Fibroblast of upper back skin (primary cell): ENCODE data around the gene SOX13.
A peak's percentile ranks its signal among the peaks of the same experiment; 100 is the strongest.

ENCODE experiments used
- DNase-seq: peaks from one replicate; pipeline ENCODE4 v3.0.0-alpha.2; 2013

SOX13 gene

DNA sequence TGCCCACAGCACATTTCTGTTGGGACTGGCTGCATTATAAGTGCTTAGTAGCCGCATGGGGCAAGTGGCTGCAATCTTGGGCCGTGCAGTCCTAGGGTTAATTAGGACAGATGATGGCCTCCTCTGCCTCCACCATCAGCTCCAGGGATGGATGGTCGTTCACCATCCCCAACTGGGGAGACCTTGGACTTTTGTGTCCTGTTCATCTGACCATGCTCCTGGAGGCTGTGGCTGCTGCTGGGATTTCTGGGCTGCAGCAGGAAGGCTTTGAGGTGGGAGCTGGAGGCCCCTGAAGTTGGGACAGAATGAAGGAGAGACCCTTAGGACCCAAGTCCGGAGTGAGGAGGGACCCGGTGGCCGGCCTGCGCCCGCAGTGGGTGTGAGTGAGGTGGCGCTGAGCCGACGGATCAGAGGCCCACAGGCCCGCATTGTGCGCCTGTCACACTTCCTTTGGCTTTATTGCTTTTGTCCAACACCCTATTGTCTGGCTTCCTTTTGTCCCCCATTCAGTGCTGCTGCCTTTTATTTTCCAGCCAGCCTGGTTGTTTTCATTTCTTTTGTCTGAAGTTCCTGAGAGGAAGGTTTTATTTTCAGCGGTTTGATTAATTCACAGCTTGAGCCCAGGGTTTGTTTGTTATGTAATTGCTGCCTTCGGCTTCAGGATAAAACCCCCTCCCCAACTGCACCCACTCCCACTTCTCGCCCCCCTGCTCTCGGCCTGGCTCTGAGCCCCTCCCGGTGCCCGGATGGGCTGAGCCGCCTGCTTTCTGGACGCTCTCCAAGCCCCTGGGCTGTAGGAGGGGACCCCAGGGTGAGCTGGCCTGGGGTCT is 35.6 kb downstream of the SOX13 start:
- DNase-seq: no peak

DNA sequence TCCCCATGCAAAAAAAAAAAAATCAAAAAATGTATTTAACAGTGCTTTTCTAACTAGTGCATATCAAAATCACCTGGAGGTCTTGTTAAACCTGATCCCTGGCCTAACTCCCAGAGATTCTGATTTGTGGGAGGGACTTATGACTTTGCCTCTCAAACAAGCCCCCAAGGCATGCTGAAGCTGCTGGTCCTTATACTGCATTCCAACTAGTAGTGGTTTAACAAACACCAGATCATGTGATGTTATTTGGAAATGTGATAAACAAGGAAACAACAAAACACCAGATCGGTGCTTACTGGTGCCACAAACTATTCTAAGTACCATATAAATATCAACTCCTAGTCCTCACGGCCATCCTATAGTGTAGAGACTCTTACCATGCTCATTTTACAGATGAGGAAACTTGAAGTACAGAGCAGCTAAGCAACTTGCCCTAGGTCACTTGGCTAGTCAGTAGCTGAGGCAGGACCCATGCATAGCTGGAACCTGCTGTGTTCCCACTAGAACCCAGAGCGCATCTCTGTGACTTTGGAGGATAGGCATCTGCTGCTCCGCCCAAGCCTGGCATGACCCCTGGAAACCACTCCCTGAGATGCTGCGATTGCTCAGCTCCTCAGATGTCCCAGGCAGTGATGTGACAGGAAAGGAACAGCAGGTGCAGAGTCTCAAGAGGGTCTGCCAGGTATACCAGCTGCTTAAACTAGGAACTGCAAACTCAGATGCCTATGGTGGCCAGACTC is 38.1 kb downstream of the SOX13 start:
- no peak for DNase-seq

DNA sequence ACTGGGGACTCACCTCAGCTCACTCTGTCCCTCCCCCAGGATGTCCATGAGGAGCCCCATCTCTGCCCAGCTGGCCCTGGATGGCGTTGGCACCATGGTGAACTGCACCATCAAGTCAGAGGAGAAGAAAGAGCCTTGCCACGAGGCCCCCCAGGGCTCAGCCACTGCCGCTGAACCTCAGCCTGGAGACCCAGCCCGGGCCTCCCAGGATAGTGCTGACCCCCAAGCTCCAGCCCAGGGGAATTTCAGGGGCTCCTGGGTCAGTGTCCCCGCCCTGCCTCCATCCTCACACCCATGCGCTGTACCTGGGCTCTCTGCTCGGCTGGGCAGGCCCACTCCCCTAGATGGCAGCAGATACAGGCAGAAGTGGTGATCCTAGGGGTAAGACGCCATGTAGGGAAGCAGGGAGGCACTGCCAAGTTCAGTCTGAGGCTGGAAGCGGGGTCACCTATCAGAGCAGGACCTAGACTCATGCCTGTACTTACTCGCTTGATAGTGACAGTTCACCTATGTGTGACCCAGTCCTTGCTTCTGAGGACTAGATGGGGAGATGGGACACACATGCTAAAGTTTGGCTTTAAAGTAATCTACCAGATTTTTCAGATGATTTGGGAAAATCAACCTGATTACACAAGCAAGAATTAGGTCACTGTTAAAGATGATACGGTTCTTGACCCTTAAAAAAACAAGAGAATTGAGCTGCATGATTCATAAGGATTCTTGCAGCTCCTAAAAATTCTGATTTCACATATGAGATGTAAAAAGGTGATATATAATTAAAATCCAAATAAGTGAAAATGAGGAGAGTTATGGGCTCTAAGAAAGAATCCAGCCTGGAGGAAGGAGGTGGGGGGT is 40.2 kb downstream of the SOX13 start:
- no peak for DNase-seq

DNA sequence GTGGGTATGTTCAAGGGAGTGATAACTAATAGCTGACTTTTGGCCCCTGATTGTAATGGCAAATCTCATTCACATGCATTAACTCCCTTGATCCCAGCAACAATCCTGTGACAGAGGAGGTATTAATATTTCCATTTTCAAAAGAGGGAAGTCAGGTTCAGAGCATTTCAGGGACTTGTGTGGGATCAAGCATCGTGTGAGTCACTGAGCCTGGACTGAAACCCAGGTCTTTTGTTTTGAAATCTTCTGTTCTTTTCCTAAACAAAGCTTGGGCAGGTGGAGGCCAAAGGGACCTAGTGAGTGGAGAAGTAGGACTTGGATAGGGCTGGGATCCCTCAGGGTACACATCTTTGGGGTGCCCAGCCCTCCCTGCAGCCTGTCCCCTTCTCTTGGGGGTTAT is 41.0 kb downstream of the SOX13 start:
- DNase-seq: no peak

DNA sequence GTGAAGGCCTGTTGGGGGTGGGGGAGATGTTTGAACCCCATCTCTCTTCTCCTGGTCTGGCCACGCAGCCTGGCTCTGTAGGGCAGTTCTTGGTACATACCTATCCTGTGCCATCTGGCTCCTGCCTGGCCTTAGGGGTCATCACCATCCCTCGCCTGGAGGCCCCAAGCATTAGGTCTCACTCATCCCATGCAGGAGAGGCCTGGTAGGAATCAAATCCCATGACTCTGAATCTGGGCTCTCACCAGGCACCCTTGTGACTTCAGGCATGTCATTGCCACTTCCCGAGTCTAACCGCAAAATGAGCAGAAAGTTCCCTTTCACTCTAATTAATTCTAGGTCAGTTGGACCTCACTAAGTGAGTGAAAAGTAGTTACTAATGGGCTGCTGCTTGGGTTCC is 41.7 kb downstream of the SOX13 start:
- no peak for DNase-seq

DNA sequence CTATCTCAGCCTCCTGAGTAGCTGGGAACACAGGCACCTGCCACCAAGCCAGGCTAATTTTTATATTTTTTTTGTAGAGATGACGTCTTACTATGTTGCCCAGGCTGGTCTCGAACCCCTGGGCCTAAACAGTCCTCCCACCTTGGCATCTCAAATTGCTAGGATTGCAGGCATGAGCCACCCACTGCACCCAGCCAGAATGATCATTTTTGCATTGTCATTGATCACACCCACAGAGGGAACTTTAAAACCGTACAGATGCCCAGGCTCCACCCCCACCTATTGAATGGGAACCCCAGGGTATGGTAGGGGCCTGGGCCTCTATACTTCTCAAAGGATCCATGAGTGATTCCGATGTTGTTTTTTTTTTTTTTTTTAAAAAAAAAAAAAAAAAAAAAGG is 42.2 kb downstream of the SOX13 start:
- no peak for DNase-seq

DNA sequence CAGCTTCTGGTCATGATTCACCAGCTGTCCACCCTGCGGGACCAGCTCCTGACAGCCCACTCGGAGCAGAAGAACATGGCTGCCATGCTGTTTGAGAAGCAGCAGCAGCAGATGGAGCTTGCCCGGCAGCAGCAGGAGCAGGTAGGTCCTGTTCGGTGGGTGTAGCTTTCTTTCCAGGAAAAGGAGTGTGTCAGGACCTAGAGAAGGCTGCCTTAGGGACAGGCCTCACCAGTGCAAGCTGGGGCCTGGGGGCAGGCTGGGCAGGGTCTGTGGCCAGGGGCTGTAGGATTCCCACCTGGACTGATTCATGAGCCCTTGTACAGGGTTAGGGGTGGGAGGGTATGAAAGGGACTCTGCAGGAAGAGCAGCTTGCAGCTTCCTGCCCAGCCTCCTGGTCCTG is 43.6 kb downstream of the SOX13 start:
- DNase-seq: no peak

DNA sequence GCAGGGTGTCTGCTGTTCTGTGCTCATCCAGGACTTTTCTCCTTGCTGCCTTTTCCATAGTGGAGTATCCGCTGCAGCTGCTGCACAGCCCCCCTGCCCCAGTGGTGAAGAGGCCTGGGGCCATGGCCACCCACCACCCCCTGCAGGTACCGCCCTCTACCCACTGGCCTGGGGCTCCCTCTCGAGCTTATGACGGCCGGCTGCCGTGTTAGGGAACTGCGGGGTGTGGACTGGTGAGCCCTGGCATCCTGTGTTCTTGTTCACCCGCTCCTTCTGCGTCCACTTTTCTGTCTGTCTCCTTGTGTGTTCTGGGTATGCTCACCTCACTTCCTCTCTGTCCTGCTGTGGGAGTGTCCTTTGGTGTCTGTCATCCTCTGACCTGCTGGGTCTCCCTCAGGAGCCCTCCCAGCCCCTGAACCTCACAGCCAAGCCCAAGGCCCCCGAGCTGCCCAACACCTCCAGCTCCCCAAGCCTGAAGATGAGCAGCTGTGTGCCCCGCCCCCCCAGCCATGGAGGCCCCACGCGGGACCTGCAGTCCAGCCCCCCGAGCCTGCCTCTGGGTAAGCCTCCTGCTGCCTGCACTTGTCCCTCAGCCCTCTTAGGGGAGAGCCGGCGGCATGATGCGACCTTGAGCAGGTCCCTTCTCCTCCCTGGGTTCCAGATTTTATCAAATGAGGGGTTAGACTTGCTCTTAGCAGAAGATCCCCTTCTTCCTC is 49.1 kb downstream of the SOX13 start:
- no peak for DNase-seq

DNA sequence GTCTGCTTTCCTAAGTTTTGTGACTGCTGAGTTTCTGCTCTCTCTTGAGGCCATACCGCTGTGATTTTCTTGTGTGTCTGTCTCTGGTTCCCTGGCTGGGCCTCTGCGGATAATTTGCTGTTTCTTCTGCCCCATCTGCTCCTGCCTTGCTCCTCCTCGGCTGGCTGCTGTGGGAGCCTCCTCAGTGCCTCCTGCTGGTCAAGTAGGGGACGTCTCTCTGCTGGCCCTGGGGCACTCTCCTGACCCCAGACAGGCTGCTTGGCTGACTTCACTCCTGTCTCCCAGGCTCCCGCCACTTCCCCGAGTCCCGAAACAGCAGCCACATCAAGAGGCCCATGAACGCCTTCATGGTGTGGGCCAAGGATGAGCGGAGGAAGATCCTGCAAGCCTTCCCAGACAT is 50.5 kb downstream of the SOX13 start:
- no peak for DNase-seq

DNA sequence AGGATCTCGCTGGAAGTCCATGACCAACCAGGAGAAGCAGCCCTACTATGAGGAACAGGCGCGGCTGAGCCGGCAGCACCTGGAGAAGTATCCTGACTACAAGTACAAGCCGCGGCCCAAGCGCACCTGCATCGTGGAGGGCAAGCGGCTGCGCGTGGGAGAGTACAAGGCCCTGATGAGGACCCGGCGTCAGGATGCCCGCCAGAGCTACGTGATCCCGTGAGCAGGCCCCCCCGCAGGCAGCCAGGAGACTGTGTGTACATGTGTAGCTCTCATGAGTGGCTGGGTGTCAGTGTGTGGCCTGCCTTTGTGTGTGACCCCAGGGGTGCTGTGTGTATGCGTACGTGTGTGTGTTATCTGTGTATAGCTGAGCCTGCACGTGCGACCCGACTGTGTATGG is 51.7 kb downstream of the SOX13 start:
- no peak for DNase-seq

DNA sequence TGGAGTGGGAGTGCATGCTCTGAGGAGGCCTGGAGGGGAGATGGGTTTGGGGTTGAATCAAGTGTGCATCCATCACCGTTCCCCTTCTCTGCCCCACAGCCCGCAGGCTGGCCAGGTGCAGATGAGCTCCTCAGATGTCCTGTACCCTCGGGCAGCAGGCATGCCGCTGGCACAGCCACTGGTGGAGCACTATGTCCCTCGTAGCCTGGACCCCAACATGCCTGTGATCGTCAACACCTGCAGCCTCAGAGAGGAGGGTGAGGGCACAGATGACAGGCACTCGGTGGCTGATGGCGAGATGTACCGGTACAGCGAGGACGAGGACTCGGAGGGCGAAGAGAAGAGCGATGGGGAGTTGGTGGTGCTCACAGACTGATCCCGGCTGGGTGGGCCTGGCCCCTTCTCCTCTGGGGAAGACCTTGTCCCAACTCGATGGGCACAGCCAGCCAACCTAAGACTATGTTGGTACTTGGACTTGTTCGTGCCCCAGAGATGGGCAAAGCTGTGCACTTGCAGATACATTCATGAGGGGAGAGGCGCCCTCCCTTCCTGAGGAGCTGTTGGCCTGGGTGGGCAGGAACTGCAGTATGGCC is 52.9 kb downstream of the SOX13 start:
- no peak for DNase-seq

DNA sequence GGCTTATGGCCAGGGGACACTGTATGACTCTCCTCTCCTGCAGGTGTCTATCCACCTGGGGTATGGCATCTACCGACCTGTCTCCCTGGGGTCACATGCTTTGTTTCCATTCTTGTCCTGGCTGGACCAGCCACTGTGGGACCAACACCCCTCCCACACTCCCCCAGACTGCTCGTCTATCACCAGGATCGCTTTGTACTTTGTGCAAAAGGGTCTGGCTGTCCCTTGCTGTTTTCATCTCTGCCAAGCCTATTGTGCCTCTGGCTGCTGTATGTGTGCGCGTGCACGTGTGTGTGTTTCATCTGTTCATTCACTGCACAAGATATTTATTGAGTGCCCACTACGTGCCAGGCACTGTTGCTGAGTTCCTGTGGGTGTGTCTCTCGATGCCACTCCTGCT is 53.5 kb downstream of the SOX13 start:
- DNase-seq: no peak

DNA sequence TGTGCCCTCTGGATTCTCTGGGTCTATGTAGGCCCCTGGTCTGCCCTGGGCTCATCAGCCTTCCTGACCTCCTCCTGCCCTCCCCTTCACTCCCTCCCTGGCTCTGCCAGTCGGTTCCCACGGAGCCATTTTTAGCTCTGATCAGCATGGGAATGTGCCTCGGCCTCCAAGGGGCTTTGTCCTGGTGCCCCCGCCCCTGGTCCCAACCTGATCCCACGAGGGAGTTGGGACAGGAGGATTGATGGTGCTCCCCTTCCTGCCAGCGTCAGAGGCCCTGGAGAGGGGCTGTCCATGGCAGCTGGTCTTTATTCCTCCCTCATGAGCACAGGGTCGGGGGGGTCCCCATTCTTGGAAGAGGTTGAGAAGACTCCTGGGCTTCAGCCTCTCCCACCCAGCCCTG is 54.0 kb downstream of the SOX13 start:
- no peak for DNase-seq

DNA sequence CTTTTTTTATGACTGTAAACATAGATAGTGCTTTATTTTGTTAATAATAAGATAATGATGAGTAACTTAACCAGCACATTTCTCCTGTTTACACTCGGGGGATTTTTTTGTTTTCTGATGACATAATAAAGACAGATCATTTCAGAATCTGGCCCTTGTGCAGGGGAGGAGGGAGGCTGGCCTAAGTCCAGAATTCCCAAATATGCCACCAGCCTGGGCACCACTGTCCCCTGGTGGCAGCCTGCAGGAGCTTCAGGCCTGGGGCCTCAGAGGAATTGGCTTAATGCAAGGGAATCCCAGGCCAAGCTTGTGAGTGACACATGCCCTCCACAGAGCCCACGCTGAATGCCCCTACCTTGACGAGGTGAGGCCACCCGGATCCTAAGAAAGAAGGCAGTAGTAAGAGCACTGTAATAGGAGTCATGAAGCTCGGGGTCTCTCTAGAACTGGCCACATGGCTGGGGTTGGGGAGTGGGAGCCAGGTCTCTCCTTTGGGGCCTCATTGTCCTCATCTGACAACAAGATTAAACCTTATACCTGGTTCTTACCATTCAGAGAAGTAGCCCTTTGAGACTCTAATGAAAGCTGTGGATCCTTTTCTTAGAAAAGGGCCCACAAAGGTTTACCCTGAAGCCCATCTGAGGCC is 54.8 kb downstream of the SOX13 start:
- peak; percentile 82 for DNase-seq

DNA sequence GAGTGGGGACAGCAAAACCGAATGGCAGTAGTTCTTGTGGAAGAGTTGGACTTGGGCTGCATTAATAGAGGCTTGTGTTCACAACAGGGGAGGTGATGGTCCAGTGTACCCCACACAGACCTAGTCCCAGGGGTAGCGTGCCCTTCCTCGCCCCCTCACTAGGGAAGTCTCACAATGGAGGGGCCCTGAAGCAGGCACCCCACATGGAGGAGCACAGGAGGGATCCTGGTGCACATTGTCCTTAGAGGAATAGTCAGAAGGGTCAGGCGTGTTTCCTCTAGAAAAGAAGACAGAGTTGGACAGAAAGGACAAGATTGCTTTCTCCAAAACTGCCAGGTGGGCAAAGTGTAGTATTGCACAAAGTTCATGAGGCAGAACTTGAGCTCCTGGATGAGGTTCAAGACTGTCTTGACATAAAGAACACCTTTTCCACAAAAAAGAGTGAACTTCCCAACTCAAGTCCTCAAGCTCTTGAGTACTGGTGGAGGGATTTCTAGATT is 55.6 kb downstream of the SOX13 start:
- DNase-seq: no peak

DNA sequence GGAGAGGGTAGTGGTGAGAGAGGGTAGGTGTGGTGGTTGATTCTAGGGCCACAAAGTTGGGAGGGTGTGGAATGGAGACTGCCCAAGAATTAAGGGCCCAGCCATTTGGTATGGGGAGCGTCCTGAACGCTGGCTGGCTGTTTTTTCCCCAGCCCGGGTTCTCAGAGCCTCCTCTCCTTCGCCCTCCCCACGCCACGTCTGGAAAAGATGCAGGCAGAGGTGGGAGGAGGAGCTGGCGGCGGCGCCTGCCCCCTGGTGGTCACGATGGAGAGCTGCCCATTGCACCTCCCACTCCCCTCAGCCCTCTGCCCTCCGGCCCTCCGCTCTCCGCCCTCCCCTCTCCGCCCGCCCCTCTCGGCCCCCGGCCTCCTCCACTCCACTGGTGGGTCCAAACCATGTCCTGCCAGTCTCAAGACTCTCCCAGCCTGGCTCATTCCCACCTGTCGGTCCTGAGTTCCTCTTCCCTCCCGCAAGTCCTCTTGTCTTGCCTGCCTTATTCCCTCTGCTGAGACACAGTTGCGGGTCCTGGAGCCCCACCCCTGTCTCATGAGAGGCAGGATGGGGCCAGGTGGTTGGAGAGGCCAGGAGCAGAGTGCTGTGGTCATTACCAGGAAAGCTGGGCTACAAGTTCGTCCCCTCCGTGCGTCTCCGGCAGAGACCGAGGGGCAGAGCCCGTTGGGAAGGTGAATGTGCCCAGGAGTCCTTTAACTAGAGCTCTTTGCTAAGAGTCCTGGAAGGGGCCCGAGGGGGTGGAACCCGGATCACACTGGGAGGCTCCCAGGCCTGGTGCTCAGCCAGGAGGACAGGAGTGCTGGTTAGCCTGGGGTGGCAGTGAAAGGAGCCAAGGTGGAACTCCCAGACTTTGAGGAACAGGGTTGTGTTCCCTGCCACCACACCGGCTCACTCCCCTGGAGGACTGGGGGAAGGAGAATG is 56.3 kb downstream of the SOX13 start:
- peak; percentile 66 for DNase-seq

DNA sequence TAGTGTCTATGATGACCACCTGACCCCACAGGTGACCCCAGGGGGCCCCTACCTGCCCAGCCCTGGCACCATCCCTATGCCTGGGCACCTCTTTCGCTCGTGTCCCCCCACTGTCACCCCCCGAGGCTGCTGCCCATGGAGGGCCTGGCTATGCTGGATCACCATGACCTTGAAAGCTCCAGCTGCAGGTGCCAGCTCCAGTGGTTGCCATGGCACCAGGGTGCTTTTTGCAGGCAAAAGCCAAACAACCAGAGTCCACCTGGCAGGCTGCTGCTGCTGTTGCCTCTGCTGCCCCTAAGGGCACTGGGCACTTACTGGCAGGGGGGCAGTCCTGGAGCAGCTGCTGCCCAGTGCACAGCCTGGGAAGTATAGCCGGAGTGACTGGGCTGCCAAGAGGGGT is 57.3 kb downstream of the SOX13 start:
- DNase-seq: no peak

DNA sequence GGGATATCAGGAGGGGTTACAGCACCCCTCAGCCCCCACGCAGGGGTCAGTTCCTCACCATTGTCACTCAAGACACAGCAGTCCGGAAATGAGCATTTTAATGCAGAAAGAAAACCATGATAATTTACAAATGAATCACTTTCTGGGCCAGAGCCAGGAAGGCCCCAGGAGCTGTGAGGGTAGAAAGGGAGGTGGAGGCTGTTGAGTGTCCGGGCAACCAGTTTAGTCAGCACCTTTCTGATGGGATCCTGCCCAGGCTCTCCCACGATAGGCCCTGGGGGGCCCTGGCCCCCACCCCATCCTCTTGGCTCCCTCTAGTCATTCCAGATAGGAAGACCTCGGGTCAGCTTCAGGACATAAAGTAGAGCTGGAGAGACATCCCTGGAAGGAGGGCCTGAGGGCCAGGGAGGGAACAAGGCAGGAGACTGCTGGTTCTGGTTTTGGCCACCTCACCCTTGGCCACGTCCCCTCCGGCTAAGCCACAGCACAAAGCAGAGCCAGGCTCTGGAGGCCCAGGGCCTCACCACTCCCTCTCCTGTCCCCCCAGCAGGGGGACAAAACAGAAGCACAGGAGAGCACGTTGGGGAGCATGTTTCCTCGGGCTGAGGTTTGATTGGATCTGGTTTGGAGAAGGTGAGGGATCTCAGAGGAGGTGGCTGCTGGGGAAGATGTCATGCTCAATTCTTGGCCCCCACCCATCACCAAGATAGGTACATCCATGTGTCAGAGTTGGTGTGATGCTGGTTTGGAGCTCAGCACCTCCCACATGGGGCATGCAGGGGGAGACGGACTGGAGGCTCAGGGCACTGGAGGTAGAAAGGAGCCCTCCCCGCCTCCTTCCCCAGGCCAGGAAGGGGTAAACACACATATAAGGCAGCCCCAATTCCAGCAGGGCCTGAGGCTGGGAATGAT is 58.3 kb downstream of the SOX13 start:
- peak; percentile 90 for DNase-seq

DNA sequence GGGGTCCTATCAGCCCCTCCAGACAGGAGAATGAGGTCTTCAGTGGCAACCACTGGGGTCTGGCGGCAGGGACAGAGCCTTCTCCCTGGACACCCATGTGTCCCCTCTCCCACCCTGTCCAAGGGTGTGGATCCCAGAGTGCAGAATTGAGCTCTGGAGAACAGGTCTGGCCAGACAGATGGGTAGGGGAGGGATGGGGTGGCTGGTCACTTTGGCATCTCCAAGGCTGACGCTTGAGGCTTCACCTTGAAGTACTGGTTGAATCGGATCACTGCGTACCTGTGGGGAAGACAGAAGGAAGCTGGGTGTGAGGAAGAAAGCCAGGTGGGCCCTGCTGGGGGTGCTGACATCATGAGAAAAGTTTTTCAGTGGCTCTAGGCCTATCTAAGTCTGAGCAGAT is 59.1 kb downstream of the SOX13 start:
- no peak for DNase-seq
